Liver (tissue), 9 donors: ENCODE results near the gene ALDOA. TPM values are rescaled to one million over a fixed set of nuclear protein-coding genes. Genes with fewer than 3 reads are reported as not detected.

ENCODE experiments used
- DNase-seq: peaks from one replicate; pipeline ENCODE4 v3.0.0-alpha.2; 2017; ENCODE audit warnings: low spot score
- H3K27ac ChIP-seq, 2 donors: one replicate each; pipeline ENCODE4 v1.7.0; 2013; ENCODE audit warnings: inconsistent platforms in 2 of 2, low read length in 2 of 2, control low read depth in 1 of 2, low read depth in 1 of 2, mild to moderate bottlenecking in 1 of 2
- H3K27me3 ChIP-seq, 4 donors: one replicate each; pipeline versions ENCODE4 v1.6.1 to v1.7.0; 2013; ENCODE audit warnings: low read length in 3 of 4, inconsistent platforms in 1 of 4, mild to moderate bottlenecking in 1 of 4, moderate library complexity in 1 of 4; ENCODE audit not compliant: control insufficient read depth in 4 of 4, insufficient read depth in 4 of 4
- H3K36me3 ChIP-seq, 4 donors: one replicate each; pipeline versions ENCODE4 v1.6.1 to v1.7.0; 2013; ENCODE audit warnings: low read length in 3 of 4, mild to moderate bottlenecking in 3 of 4, low read depth in 1 of 4, moderate library complexity in 1 of 4; ENCODE audit not compliant: control insufficient read depth in 4 of 4, insufficient read depth in 3 of 4
- H3K4me1 ChIP-seq, 4 donors: one replicate each; pipeline versions ENCODE4 v1.6.1 to v1.7.0; 2013; ENCODE audit warnings: low read length in 3 of 4, mild to moderate bottlenecking in 3 of 4, moderate library complexity in 1 of 4; ENCODE audit not compliant: control insufficient read depth in 4 of 4, insufficient read depth in 4 of 4
- H3K4me3 ChIP-seq, 3 donors: one replicate each; pipeline versions ENCODE4 v1.6.1 to v1.7.0; 2013; ENCODE audit warnings: low read length in 3 of 3, control low read depth in 1 of 3, low read depth in 1 of 3, mild to moderate bottlenecking in 1 of 3
- H3K9ac ChIP-seq, 2 donors: one replicate each; pipeline ENCODE4 v1.7.0; 2013; ENCODE audit warnings: low read length in 2 of 2, mild to moderate bottlenecking in 2 of 2, moderate library complexity in 2 of 2, control low read depth in 1 of 2, low read depth in 1 of 2
- H3K9me3 ChIP-seq, 4 donors: one replicate each; pipeline versions ENCODE4 v1.6.1 to v1.7.0; 2013; ENCODE audit warnings: low read length in 3 of 4; ENCODE audit not compliant: control insufficient read depth in 4 of 4
- CTCF ChIP-seq: fragments of 150-350 bp; IDR thresholded peaks from 2 replicates; pipeline ENCODE4 v1.5.1; 2017; ENCODE audit warnings: improper control_type of control experiment, low read depth, low read length; ENCODE audit not compliant: missing input control
- EGR1 ChIP-seq, 2 donors: IDR thresholded peaks; 2 replicates each; pipeline ENCODE4 v1.6.1; 2016 to 2018; ENCODE audit warnings: antibody characterized with exemption in 2 of 2, low read depth in 2 of 2
- FOXA1 ChIP-seq: IDR thresholded peaks from 2 replicates; pipeline ENCODE4 v1.6.1; 2016; ENCODE audit warnings: antibody characterized with exemption
- FOXA2 ChIP-seq: IDR thresholded peaks from 2 replicates; pipeline ENCODE4 v1.6.1; 2016; ENCODE audit warnings: antibody characterized with exemption
- GABPA ChIP-seq, 2 donors: IDR thresholded peaks in 1 of 2; conservative IDR thresholded peaks in 1 of 2; 2 replicates each; pipeline ENCODE4 v1.6.1; 2016; ENCODE audit warnings: antibody characterized with exemption in 2 of 2, mild to moderate bottlenecking in 1 of 2, moderate library complexity in 1 of 2
- HNF4A ChIP-seq, 2 donors: conservative IDR thresholded peaks; 2 replicates each; pipeline ENCODE4 v1.6.1; 2016; ENCODE audit warnings: antibody characterized with exemption in 2 of 2, mild to moderate bottlenecking in 2 of 2
- HNF4G ChIP-seq: IDR thresholded peaks from 2 replicates; pipeline ENCODE4 v1.6.1; 2016; ENCODE audit warnings: antibody characterized with exemption
- JUND ChIP-seq, 2 donors: IDR thresholded peaks; 2 replicates each; pipeline ENCODE4 v1.6.1; 2016; ENCODE audit warnings: antibody characterized with exemption in 2 of 2
- NR2F2 ChIP-seq: IDR thresholded peaks from 2 replicates; pipeline ENCODE4 v1.6.1; 2016; ENCODE audit warnings: antibody characterized with exemption
- RAD21 ChIP-seq, 2 donors: IDR thresholded peaks; 2 replicates each; pipeline ENCODE4 v1.6.1; 2016; ENCODE audit warnings: antibody characterized with exemption in 2 of 2, mild to moderate bottlenecking in 2 of 2
- RXRA ChIP-seq, 2 donors: IDR thresholded peaks; 2 replicates each; pipeline ENCODE4 v1.6.1; 2017 to 2018; ENCODE audit warnings: antibody characterized with exemption in 2 of 2, mild to moderate bottlenecking in 1 of 2
- SP1 ChIP-seq: IDR thresholded peaks from 2 replicates; pipeline ENCODE4 v1.6.1; 2018; ENCODE audit warnings: antibody characterized with exemption, mild to moderate bottlenecking
- TAF1 ChIP-seq: conservative IDR thresholded peaks from 2 replicates; pipeline ENCODE4 v1.6.1; 2016; ENCODE audit warnings: antibody characterized with exemption, mild to moderate bottlenecking
- YY1 ChIP-seq: IDR thresholded peaks from 2 replicates; pipeline ENCODE4 v1.6.1; 2016; ENCODE audit warnings: antibody characterized with exemption, mild to moderate bottlenecking
- ZBTB33 ChIP-seq: IDR thresholded peaks from 2 replicates; pipeline ENCODE4 v1.6.1; 2016; ENCODE audit warnings: antibody characterized with exemption
- WGBS: extraction: QIAGEN DNeasy Blood & Tissue Kit; methylation state at CpG from one replicate; pipeline ENCODE4 v1.1.7; 2013; 5-methylcytosine and 5-hydroxymethylcytosine counted together
- polyA plus RNA-seq, 2 donors: library from polyadenylated mRNA; stranded (reverse) in 1 of 2; unstranded in 1 of 2; fragments of 200-250 nt in 1 of 2; fragments of >200 nt in 1 of 2; fragmentation: Nextera tagmentation in 1 of 2; extraction: Ambion mirVana in 1 of 2; gene quantifications; one replicate each; pipeline versions ENCODE4 v1.2.1 to v1.2.3, GENCODE V29; 2013 to 2015
- total RNA-seq, 2 donors: library from RNA; depleted of rRNA; stranded (reverse); fragments of >200 nt; gene quantifications; one replicate each; pipeline ENCODE4 v1.2.3, GENCODE V29; 2014
- TF ChIP-seq, protein P1 (sequence below): IDR thresholded peaks from 2 replicates; pipeline ENCODE4 v1.6.1; 2016; ENCODE audit warnings: antibody characterized with exemption, mild to moderate bottlenecking
- TF ChIP-seq, protein P2 (sequence below): IDR thresholded peaks from 2 replicates; pipeline ENCODE4 v1.6.1; 2016; ENCODE audit warnings: antibody characterized with exemption
- TF ChIP-seq, protein P3 (sequence below): IDR thresholded peaks from 2 replicates; pipeline ENCODE4 v1.6.1; 2016; ENCODE audit warnings: antibody characterized with exemption
- donor health status: healthy.
- donor health status: healthy.
- donor health status: healthy.
- donor health status: healthy.
- donor health status: healthy.

The ALDOA gene
- total and polyA plus RNA-seq, 4 donors = 96.8 to 251 (median 121) TPM

- DNase-seq = peak; percentile 90
- H3K9ac ChIP-seq = peak within 1 kb of the TSS; percentile 77 to 88
- peak within 1 kb of the TSS; percentile 94 to 95 for H3K27ac ChIP-seq
- TF ChIP-seq EGR1 (IDR thresholded peaks at IDR 0.05; ENCODE audit: low read depth in 2 of 2) = peak in 1 of 2 donors; percentile 40
- peak; percentile 26 to 32 for TF ChIP-seq JUND (IDR thresholded peaks at IDR 0.05)
- TF ChIP-seq TAF1 = no peak
- no peak for TF ChIP-seq ZBTB33
- peak; percentile 38 to 42 for TF ChIP-seq RXRA (IDR thresholded peaks at IDR 0.05)
- TF ChIP-seq, protein P1, sequence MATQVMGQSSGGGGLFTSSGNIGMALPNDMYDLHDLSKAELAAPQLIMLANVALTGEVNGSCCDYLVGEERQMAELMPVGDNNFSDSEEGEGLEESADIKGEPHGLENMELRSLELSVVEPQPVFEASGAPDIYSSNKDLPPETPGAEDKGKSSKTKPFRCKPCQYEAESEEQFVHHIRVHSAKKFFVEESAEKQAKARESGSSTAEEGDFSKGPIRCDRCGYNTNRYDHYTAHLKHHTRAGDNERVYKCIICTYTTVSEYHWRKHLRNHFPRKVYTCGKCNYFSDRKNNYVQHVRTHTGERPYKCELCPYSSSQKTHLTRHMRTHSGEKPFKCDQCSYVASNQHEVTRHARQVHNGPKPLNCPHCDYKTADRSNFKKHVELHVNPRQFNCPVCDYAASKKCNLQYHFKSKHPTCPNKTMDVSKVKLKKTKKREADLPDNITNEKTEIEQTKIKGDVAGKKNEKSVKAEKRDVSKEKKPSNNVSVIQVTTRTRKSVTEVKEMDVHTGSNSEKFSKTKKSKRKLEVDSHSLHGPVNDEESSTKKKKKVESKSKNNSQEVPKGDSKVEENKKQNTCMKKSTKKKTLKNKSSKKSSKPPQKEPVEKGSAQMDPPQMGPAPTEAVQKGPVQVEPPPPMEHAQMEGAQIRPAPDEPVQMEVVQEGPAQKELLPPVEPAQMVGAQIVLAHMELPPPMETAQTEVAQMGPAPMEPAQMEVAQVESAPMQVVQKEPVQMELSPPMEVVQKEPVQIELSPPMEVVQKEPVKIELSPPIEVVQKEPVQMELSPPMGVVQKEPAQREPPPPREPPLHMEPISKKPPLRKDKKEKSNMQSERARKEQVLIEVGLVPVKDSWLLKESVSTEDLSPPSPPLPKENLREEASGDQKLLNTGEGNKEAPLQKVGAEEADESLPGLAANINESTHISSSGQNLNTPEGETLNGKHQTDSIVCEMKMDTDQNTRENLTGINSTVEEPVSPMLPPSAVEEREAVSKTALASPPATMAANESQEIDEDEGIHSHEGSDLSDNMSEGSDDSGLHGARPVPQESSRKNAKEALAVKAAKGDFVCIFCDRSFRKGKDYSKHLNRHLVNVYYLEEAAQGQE = peak; percentile 86
- TF ChIP-seq, protein P2, sequence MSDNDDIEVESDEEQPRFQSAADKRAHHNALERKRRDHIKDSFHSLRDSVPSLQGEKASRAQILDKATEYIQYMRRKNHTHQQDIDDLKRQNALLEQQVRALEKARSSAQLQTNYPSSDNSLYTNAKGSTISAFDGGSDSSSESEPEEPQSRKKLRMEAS = no peak
- TF ChIP-seq HNF4A (conservative IDR thresholded peaks at IDR 0.05) = peak in 1 of 2 donors; percentile 14
- TF ChIP-seq GABPA (IDR thresholded peaks at IDR 0.05 in 1 of 2, conservative IDR thresholded peaks at IDR 0.05 in 1 of 2) = peak; percentile 89 to 97
- peak; percentile 25 for TF ChIP-seq SP1
- no peak for TF ChIP-seq RAD21 (IDR thresholded peaks at IDR 0.05)
- no peak for TF ChIP-seq FOXA1
- no peak for TF ChIP-seq NR2F2
- TF ChIP-seq CTCF = no peak
- TF ChIP-seq HNF4G = no peak
- TF ChIP-seq FOXA2 = no peak
- TF ChIP-seq YY1 = peak; percentile 50
- TF ChIP-seq, protein P3, sequence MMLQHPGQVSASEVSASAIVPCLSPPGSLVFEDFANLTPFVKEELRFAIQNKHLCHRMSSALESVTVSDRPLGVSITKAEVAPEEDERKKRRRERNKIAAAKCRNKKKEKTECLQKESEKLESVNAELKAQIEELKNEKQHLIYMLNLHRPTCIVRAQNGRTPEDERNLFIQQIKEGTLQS = no peak
- 2% methylated on average over 67 of the region's 67 CpGs for WGBS
- no peaks in the 10 kb centered on the region for H3K27me3 ChIP-seq
- peaks cover 4 to 23% (median 14%) of the 10 kb centered on the region in 4 donors for H3K36me3 ChIP-seq
- H3K4me1 ChIP-seq = peaks cover 6 to 41% (median 24%) of the 10 kb centered on the region in 4 donors
- no peaks in the 10 kb centered on the region for H3K9me3 ChIP-seq
- peak within 1 kb of the TSS; percentile 76 to 96 (median 95) for H3K4me3 ChIP-seq
Measured at GRCh38 chr16:30075503-30076275, 10.1 kb downstream of the ALDOA start, which contains the start of gene PPP4C. TSS of gene PPP4C (plus strand) at chr16:30075994. CDS start at chr16:30076378, 384 bp downstream.
